ENCODE measurements around the gene BLID.

Gene BLID

GRCh38 chr11:122085712-122086111 lies 30.3 kb downstream of the BLID start:
- DNase-seq (ENCODE audit: low read depth): no peak
- TF ChIP-seq, protein P1, sequence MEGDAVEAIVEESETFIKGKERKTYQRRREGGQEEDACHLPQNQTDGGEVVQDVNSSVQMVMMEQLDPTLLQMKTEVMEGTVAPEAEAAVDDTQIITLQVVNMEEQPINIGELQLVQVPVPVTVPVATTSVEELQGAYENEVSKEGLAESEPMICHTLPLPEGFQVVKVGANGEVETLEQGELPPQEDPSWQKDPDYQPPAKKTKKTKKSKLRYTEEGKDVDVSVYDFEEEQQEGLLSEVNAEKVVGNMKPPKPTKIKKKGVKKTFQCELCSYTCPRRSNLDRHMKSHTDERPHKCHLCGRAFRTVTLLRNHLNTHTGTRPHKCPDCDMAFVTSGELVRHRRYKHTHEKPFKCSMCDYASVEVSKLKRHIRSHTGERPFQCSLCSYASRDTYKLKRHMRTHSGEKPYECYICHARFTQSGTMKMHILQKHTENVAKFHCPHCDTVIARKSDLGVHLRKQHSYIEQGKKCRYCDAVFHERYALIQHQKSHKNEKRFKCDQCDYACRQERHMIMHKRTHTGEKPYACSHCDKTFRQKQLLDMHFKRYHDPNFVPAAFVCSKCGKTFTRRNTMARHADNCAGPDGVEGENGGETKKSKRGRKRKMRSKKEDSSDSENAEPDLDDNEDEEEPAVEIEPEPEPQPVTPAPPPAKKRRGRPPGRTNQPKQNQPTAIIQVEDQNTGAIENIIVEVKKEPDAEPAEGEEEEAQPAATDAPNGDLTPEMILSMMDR (conservative IDR thresholded peaks at IDR 0.05; ENCODE audit: low read depth, low read length): no peak
- H3K4me3 ChIP-seq (ENCODE audit: low read depth, low read length): no peak overlapping the region

DNA sequence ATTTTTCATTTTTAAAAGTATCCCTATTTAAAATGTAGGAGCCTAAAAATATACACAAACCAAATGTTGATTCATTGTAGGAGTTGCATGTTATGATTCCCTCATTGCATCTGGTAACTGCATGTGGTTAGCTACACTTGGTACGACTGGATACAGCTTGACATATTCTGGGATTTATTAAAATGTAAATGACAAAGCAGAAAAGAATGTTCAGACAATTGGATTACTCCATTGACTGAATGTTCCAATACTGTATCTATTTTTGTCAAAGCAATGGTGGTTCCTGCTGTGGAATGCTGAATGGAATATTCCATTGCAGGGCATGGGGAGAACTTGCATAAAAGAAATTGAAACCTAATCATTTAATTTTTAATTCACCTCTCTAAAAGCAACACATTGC lies 30.8 kb downstream of the BLID start:
- no peak overlapping the region for H3K4me3 ChIP-seq (ENCODE audit: low read depth, low read length)
- DNase-seq (ENCODE audit: low read depth): peak; percentile 96
- TF ChIP-seq, protein P1 (conservative IDR thresholded peaks at IDR 0.05; ENCODE audit: low read depth, low read length): no peak

DNA sequence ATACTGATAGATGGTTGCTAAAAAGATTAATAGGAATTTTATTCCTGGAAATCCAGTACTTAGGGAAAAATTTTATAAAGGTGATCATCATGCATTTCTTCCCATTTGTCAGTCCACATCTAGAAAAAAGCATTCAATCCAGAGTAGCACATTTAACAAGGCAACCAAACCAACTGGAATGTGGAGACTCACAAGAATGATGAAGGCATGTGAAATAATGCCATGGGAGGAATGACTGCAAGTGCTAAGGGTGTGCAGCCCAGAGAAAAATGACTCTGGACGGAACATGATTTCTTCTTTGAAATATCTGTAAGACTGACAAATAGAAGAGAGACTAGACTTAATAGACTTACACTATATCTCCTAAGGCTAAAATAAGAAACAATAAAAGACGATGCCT lies 33.8 kb downstream of the BLID start:
- peak; percentile 52 for DNase-seq (ENCODE audit: low read depth)
- TF ChIP-seq, protein P1 (conservative IDR thresholded peaks at IDR 0.05; ENCODE audit: low read depth, low read length): no peak
- no peak overlapping the region for H3K4me3 ChIP-seq (ENCODE audit: low read depth, low read length)

GRCh38 chr11:122081073-122081472 lies 34.9 kb downstream of the BLID start:
- no peak overlapping the region for H3K4me3 ChIP-seq (ENCODE audit: low read depth, low read length)
- TF ChIP-seq, protein P1 (conservative IDR thresholded peaks at IDR 0.05; ENCODE audit: low read depth, low read length): no peak
- DNase-seq (ENCODE audit: low read depth): no peak

- DNase-seq (ENCODE audit: low read depth): no peak
- TF ChIP-seq, protein P1 (conservative IDR thresholded peaks at IDR 0.05; ENCODE audit: low read depth, low read length): no peak
Measured at GRCh38 chr11:122077459-122077858, 38.6 kb downstream of the BLID start.

DNA sequence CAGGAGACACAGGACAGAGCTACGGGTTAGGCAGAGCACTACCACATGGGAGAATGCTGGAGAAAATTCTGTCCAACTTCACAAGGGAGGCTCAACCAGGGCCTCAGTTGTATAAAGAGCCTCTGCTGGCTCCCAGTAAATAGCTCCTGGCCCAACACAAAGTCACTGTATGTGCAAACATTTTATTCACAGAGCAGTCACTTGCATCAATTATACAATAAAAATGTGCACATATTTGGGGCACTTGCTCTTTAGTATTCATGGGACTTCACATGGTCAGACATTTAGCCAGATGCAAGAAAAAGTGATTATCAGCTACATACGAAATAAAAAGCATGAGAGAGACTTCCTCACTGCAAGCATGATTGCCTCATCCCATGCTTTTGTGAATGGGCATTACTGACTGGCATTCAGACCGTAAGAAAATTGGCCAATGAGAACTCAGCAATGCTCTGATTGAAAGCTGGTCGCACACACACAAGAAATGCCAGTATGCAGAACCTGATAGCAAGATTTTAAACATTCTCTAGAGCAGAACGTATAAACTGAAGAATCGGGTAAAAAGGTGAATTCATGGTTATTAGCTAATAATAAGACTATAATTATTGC lies 39.4 kb downstream of the BLID start:
- TF ChIP-seq, protein P1 (conservative IDR thresholded peaks at IDR 0.05; ENCODE audit: low read depth, low read length): no peak
- no peak for DNase-seq (ENCODE audit: low read depth)
- no peak overlapping the region for H3K4me3 ChIP-seq (ENCODE audit: low read depth, low read length)

More at GRCh38 chr11:122077459-122077858, 38.6 kb downstream of the BLID start:
- H3K4me3 ChIP-seq (ENCODE audit: low read depth, low read length): no peak overlapping the region

GRCh38 chr11:122075016-122075415 lies 41.0 kb downstream of the BLID start:
- DNase-seq (ENCODE audit: low read depth): no peak
- TF ChIP-seq, protein P1 (conservative IDR thresholded peaks at IDR 0.05; ENCODE audit: low read depth, low read length): no peak
- H3K4me3 ChIP-seq (ENCODE audit: low read depth, low read length): no peak overlapping the region

Data from choroid plexus epithelial cell (primary cell).